Neural progenitor cell (in vitro differentiated cells): ENCODE measurements around the gene CCSER1.

Experiments used
- EZH2 ChIP-seq: fragments of 200-600 bp; sonication (generic); IDR thresholded peaks from 2 replicates; pipeline ENCODE4 v1.6.1; 2017; ENCODE audit warnings: antibody characterized with exemption, mild to moderate bottlenecking, moderate library complexity
- TF ChIP-seq, protein P1 (sequence below): fragments of 200-600 bp; sonication (generic); IDR thresholded peaks from 2 replicates; pipeline ENCODE4 v1.5.1; 2017; ENCODE audit warnings: antibody characterized with exemption, mild to moderate bottlenecking

DNA sequence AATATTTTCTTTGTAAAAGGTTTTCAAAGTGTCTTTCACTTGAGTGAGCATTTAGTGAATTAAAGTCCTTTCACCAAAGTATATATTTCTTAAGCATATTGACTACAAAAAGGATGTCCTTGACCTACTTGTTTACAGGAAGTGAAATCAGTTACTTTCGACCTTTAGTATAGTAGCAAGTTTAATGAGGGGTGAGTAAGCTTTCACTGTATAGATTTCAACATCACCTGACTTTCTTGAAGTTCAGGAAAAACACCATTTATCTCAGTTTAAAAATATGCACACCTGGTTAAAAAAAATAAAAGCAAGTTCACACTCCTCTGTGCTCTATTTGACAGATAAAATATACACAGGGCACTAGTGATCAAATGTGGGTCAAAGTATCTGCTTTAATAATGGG lies 88.1 kb downstream of the CCSER1 start:
- TF ChIP-seq, protein P1, sequence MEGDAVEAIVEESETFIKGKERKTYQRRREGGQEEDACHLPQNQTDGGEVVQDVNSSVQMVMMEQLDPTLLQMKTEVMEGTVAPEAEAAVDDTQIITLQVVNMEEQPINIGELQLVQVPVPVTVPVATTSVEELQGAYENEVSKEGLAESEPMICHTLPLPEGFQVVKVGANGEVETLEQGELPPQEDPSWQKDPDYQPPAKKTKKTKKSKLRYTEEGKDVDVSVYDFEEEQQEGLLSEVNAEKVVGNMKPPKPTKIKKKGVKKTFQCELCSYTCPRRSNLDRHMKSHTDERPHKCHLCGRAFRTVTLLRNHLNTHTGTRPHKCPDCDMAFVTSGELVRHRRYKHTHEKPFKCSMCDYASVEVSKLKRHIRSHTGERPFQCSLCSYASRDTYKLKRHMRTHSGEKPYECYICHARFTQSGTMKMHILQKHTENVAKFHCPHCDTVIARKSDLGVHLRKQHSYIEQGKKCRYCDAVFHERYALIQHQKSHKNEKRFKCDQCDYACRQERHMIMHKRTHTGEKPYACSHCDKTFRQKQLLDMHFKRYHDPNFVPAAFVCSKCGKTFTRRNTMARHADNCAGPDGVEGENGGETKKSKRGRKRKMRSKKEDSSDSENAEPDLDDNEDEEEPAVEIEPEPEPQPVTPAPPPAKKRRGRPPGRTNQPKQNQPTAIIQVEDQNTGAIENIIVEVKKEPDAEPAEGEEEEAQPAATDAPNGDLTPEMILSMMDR, result no peak
- TF ChIP-seq EZH2, result no peak
